HG02840 (cell line): ENCODE results near the gene OR13C5.

Experiments used
- ATAC-seq: cut with Tn5 transposase; IDR thresholded peaks from one replicate; pipeline ENCODE4 v1.9.1; 2021; ENCODE audit warnings: mild to moderate bottlenecking, moderate library complexity, moderate number of reproducible peaks; ENCODE audit not compliant: unreplicated experiment, low FRiP score

Gene OR13C5

GRCh38 chr9:104555521-104555920 is 43.7 kb downstream of the OR13C5 start:
- ATAC-seq = no peak

- ATAC-seq = no peak
These were observed 46.0 kb downstream of the OR13C5 start for GRCh38 chr9:104553261-104553660.
